MM.1S (cell line): Measurements from ENCODE around the gene ZBED2.

Experiments used
- CTCF ChIP-seq: fragments of 300-600 bp; sonication (generic); IDR thresholded peaks from 2 replicates; pipeline ENCODE4 v1.5.1; 2016; ENCODE audit warnings: antibody characterized with exemption, low read length, mixed read lengths
- EZH2 ChIP-seq: fragments of 300-600 bp; sonication (generic); optimal IDR thresholded peaks from 2 replicates; pipeline ENCODE3; 2017; ENCODE audit warnings: low read depth, mild to moderate bottlenecking, antibody characterized with exemption, low read length, mixed read lengths

GRCh38 chr3:111608383-111608782 lies 13.2 kb upstream of the ZBED2 start:
- TF ChIP-seq CTCF = no peak
- TF ChIP-seq EZH2 = no peak
